CD1c-positive myeloid dendritic cell (primary cell): Measurements from ENCODE around the gene ZFR2.

Experiments used
- DNase-seq: peaks from one replicate; pipeline ENCODE4 v3.0.0-alpha.2; 2016; ENCODE audit errors: extremely low spot score

The ZFR2 gene

GRCh38 chr19:3837922-3838321 is 30.9 kb downstream of the ZFR2 start:
- DNase-seq = no peak

GRCh38 chr19:3837332-3837731 is 31.5 kb downstream of the ZFR2 start:
- no peak for DNase-seq

- DNase-seq = no peak
Measured at GRCh38 chr19:3836887-3837286, 32.0 kb downstream of the ZFR2 start.

GRCh38 chr19:3835055-3835435 is 33.8 kb downstream of the ZFR2 start:
- no peak for DNase-seq

GRCh38 chr19:3834349-3835054 is 34.3 kb downstream of the ZFR2 start:
- no peak for DNase-seq

GRCh38 chr19:3833578-3834348 is 35.1 kb downstream of the ZFR2 start:
- no peak for DNase-seq

GRCh38 chr19:3832001-3832400 is 36.8 kb downstream of the ZFR2 start:
- no peak for DNase-seq

- no peak for DNase-seq
Measured at GRCh38 chr19:3831601-3832000, 37.2 kb downstream of the ZFR2 start.

- DNase-seq = no peak
Measured at GRCh38 chr19:3830621-3831589, 37.9 kb downstream of the ZFR2 start.

GRCh38 chr19:3827306-3827705 is 41.5 kb downstream of the ZFR2 start:
- no peak for DNase-seq

GRCh38 chr19:3826163-3826562 is 42.7 kb downstream of the ZFR2 start:
- DNase-seq = no peak

GRCh38 chr19:3825286-3825956 is 43.4 kb downstream of the ZFR2 start:
- DNase-seq = no peak

GRCh38 chr19:3823350-3823713 is 45.5 kb downstream of the ZFR2 start:
- DNase-seq = no peak

- no peak for DNase-seq
Measured at GRCh38 chr19:3822683-3823349, 46.0 kb downstream of the ZFR2 start.

GRCh38 chr19:3821857-3822364 is 46.9 kb downstream of the ZFR2 start:
- peak; percentile 92 for DNase-seq

GRCh38 chr19:3821156-3821555 is 47.7 kb downstream of the ZFR2 start:
- no peak for DNase-seq

GRCh38 chr19:3819989-3820388 is 48.8 kb downstream of the ZFR2 start:
- no peak for DNase-seq

- no peak for DNase-seq
Measured at GRCh38 chr19:3818918-3819317, 49.9 kb downstream of the ZFR2 start.

- DNase-seq = peak; percentile 97
Measured at GRCh38 chr19:3818466-3818865, 50.4 kb downstream of the ZFR2 start.

GRCh38 chr19:3817761-3818160 is 51.1 kb downstream of the ZFR2 start:
- no peak for DNase-seq
